Measurements from ENCODE around the gene AKR1B1.

Gene AKR1B1

DNA sequence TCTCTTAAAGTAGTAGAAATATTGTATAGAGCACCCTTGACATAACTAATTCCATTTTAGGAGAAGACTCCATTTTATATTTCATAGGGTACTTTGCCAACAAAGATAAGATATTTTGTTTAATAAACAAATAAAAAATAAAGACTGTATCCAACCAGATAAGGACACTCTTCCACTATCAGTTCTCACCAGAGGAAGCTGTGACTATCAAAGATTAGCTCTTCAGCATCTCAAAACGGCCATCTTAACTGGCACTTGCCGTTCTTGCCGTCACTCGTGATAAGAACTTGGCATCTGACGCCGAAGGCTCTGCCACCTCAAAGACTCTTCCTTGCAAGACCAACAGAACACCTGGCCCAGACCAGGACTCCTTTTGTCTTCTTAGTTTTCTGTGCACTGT lies 26.3 kb upstream of the AKR1B1 start:
- no peak for TF ChIP-seq SPI1 (IDR thresholded peaks at IDR 0.05; ENCODE audit: low read depth, low read length)
- TF ChIP-seq PAX5 (IDR thresholded peaks at IDR 0.05; ENCODE audit: insufficient read depth, low read length, severe bottlenecking) = no peak
- TF ChIP-seq TAF1 (IDR thresholded peaks at IDR 0.05; ENCODE audit: low read depth, low read length) = no peak
- no peak for FAIRE-seq

GRCh38 chr7:134483296-134483695 lies 24.4 kb upstream of the AKR1B1 start:
- FAIRE-seq = no peak
- no peak for DNase-seq (ENCODE audit: insufficient read length, low spot score)

More for the DNA sequence above, 26.3 kb upstream of the AKR1B1 start:
- DNase-seq (ENCODE audit: insufficient read length, low spot score) = no peak

GRCh38 chr7:134482858-134483257 lies 24.0 kb upstream of the AKR1B1 start:
- FAIRE-seq = no peak
- TF ChIP-seq POU2F2 (IDR thresholded peaks at IDR 0.05; ENCODE audit: low read depth, low read length) = no peak
- TF ChIP-seq POLR2AphosphoS5 (IDR thresholded peaks at IDR 0.05; ENCODE audit: low read depth, low read length) = no peak
- no peak for TF ChIP-seq POLR2A (IDR thresholded peaks at IDR 0.05; ENCODE audit: low read depth, low read length)
- no peak for TF ChIP-seq TAF1 (IDR thresholded peaks at IDR 0.05; ENCODE audit: low read depth, low read length)
- TF ChIP-seq PAX5 (IDR thresholded peaks at IDR 0.05; ENCODE audit: insufficient read depth, low read length, severe bottlenecking) = no peak
- TF ChIP-seq SPI1 (IDR thresholded peaks at IDR 0.05; ENCODE audit: low read depth, low read length) = no peak

More at GRCh38 chr7:134483296-134483695, 24.4 kb upstream of the AKR1B1 start:
- TF ChIP-seq POLR2A (IDR thresholded peaks at IDR 0.05; ENCODE audit: low read depth, low read length) = no peak
- TF ChIP-seq POLR2AphosphoS5 (IDR thresholded peaks at IDR 0.05; ENCODE audit: low read depth, low read length) = no peak
- no peak for TF ChIP-seq POU2F2 (IDR thresholded peaks at IDR 0.05; ENCODE audit: low read depth, low read length)
- no peak for TF ChIP-seq TAF1 (IDR thresholded peaks at IDR 0.05; ENCODE audit: low read depth, low read length)
- TF ChIP-seq SPI1 (IDR thresholded peaks at IDR 0.05; ENCODE audit: low read depth, low read length) = no peak
- no peak for TF ChIP-seq PAX5 (IDR thresholded peaks at IDR 0.05; ENCODE audit: insufficient read depth, low read length, severe bottlenecking)

DNA sequence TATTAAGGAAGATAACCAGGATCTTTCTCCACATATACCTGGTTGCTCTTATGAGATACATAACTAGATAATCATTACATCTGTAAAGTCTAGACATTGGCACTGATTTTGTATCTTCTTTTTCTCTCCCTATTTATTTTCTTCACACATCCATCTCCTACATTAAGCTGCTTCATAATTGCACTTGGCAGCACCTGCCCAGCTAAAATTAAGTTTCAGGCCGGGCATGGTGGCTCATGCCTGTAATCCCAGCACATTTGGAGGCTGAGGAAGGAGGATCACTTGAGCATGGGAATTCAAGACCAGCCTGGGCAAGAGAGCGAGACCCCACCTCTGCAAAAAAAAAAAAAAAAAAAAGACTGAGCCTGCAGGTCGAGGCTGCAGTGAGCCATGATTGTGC lies 22.3 kb upstream of the AKR1B1 start:
- DNase-seq (ENCODE audit: insufficient read length, low spot score) (no peak), FAIRE-seq (no peak)
- TF ChIP-seq TAF1 (IDR thresholded peaks at IDR 0.05; ENCODE audit: low read depth, low read length) (no peak), PAX5 (IDR thresholded peaks at IDR 0.05; ENCODE audit: insufficient read depth, low read length, severe bottlenecking) (no peak), POLR2AphosphoS5 (IDR thresholded peaks at IDR 0.05; ENCODE audit: low read depth, low read length) (no peak), POLR2A (IDR thresholded peaks at IDR 0.05; ENCODE audit: low read depth, low read length) (no peak), SPI1 (IDR thresholded peaks at IDR 0.05; ENCODE audit: low read depth, low read length) (no peak), POU2F2 (IDR thresholded peaks at IDR 0.05; ENCODE audit: low read depth, low read length) (no peak)

More at GRCh38 chr7:134482858-134483257, 24.0 kb upstream of the AKR1B1 start:
- DNase-seq (ENCODE audit: insufficient read length, low spot score) = no peak

- FAIRE-seq = no peak
- TF ChIP-seq TAF1 (IDR thresholded peaks at IDR 0.05; ENCODE audit: low read depth, low read length) (no peak), SPI1 (IDR thresholded peaks at IDR 0.05; ENCODE audit: low read depth, low read length) (no peak), POLR2A (IDR thresholded peaks at IDR 0.05; ENCODE audit: low read depth, low read length) (no peak), POU2F2 (IDR thresholded peaks at IDR 0.05; ENCODE audit: low read depth, low read length) (no peak), PAX5 (IDR thresholded peaks at IDR 0.05; ENCODE audit: insufficient read depth, low read length, severe bottlenecking) (no peak), POLR2AphosphoS5 (IDR thresholded peaks at IDR 0.05; ENCODE audit: low read depth, low read length) (no peak)
- DNase-seq (ENCODE audit: insufficient read length, low spot score) = no peak
Measured at GRCh38 chr7:134480730-134481129, 21.8 kb upstream of the AKR1B1 start.

GRCh38 chr7:134480202-134480601 lies 21.3 kb upstream of the AKR1B1 start:
- no peak for DNase-seq (ENCODE audit: insufficient read length, low spot score)
- no peak for FAIRE-seq
- TF ChIP-seq TAF1 (IDR thresholded peaks at IDR 0.05; ENCODE audit: low read depth, low read length) (no peak), POLR2A (IDR thresholded peaks at IDR 0.05; ENCODE audit: low read depth, low read length) (no peak), POU2F2 (IDR thresholded peaks at IDR 0.05; ENCODE audit: low read depth, low read length) (no peak), PAX5 (IDR thresholded peaks at IDR 0.05; ENCODE audit: insufficient read depth, low read length, severe bottlenecking) (no peak), POLR2AphosphoS5 (IDR thresholded peaks at IDR 0.05; ENCODE audit: low read depth, low read length) (no peak), SPI1 (IDR thresholded peaks at IDR 0.05; ENCODE audit: low read depth, low read length) (no peak)

DNA sequence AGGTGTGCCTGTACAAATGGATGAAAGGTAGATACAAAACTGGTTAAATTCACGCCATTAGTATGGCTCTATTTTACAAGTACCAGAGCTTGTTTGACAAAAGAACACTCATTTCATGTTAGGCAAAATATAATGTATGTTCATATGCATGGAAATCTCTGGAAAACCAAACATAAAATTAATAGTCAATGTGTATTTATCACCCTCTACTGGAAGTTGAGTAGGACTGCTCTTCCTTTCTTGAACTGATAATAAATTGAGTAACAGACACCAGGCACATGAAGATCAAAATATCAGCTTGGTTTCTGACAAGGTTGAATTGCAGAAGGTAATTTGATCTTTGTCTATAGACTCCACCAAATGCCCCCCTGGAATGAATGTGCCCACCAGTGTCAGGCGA lies 19.8 kb upstream of the AKR1B1 start:
- FAIRE-seq (no peak), DNase-seq (ENCODE audit: insufficient read length, low spot score) (no peak)
- TF ChIP-seq SPI1 (IDR thresholded peaks at IDR 0.05; ENCODE audit: low read depth, low read length) (no peak), POLR2AphosphoS5 (IDR thresholded peaks at IDR 0.05; ENCODE audit: low read depth, low read length) (no peak), PAX5 (IDR thresholded peaks at IDR 0.05; ENCODE audit: insufficient read depth, low read length, severe bottlenecking) (no peak), TAF1 (IDR thresholded peaks at IDR 0.05; ENCODE audit: low read depth, low read length) (no peak), POLR2A (IDR thresholded peaks at IDR 0.05; ENCODE audit: low read depth, low read length) (no peak), POU2F2 (IDR thresholded peaks at IDR 0.05; ENCODE audit: low read depth, low read length) (no peak)

DNA sequence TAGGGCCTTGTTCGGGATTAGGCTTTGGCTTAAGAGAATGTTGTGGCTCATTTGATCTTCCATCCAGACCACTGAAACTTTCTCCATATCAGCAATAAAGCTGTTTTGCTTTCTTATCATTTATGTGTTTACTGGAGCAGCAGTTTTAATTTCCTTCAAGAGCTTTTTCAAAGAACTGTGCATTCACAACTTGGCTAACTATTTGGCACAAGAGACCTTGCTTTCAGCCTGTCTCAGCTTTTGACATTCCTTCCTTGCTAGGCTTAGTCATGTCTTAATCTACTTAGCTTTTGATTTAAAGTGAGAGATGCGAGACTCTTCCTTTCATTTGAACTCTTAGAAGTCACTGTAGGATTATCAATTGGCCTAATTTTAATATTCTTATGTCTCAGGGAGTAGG lies 19.1 kb upstream of the AKR1B1 start:
- no peak for FAIRE-seq
- no peak for DNase-seq (ENCODE audit: insufficient read length, low spot score)
- TF ChIP-seq POU2F2 (IDR thresholded peaks at IDR 0.05; ENCODE audit: low read depth, low read length) (no peak), TAF1 (IDR thresholded peaks at IDR 0.05; ENCODE audit: low read depth, low read length) (no peak), POLR2AphosphoS5 (IDR thresholded peaks at IDR 0.05; ENCODE audit: low read depth, low read length) (no peak), SPI1 (IDR thresholded peaks at IDR 0.05; ENCODE audit: low read depth, low read length) (no peak), PAX5 (IDR thresholded peaks at IDR 0.05; ENCODE audit: insufficient read depth, low read length, severe bottlenecking) (no peak), POLR2A (IDR thresholded peaks at IDR 0.05; ENCODE audit: low read depth, low read length) (no peak)

GRCh38 chr7:134476044-134476443 lies 17.1 kb upstream of the AKR1B1 start:
- FAIRE-seq (no peak), DNase-seq (ENCODE audit: insufficient read length, low spot score) (no peak)
- TF ChIP-seq SPI1 (IDR thresholded peaks at IDR 0.05; ENCODE audit: low read depth, low read length) = no peak
- no peak for TF ChIP-seq POLR2AphosphoS5 (IDR thresholded peaks at IDR 0.05; ENCODE audit: low read depth, low read length)
- no peak for TF ChIP-seq PAX5 (IDR thresholded peaks at IDR 0.05; ENCODE audit: insufficient read depth, low read length, severe bottlenecking)

- FAIRE-seq (no peak), DNase-seq (ENCODE audit: insufficient read length, low spot score) (no peak)
- TF ChIP-seq POLR2AphosphoS5 (IDR thresholded peaks at IDR 0.05; ENCODE audit: low read depth, low read length) = no peak
- TF ChIP-seq POLR2A (IDR thresholded peaks at IDR 0.05; ENCODE audit: low read depth, low read length) = no peak
- TF ChIP-seq POU2F2 (IDR thresholded peaks at IDR 0.05; ENCODE audit: low read depth, low read length) = no peak
- no peak for TF ChIP-seq PAX5 (IDR thresholded peaks at IDR 0.05; ENCODE audit: insufficient read depth, low read length, severe bottlenecking)
- no peak for TF ChIP-seq SPI1 (IDR thresholded peaks at IDR 0.05; ENCODE audit: low read depth, low read length)
- TF ChIP-seq TAF1 (IDR thresholded peaks at IDR 0.05; ENCODE audit: low read depth, low read length) = no peak
Measured at GRCh38 chr7:134474828-134475227, 15.9 kb upstream of the AKR1B1 start.
